Neural cell (in vitro differentiated cells): ENCODE results near the gene GNAQ. TPM values are rescaled to one million over a fixed set of nuclear protein-coding genes. Genes with fewer than 3 reads are reported as not detected.

Experiments
- H2AFZ ChIP-seq: fragments of 200-600, 300-800 bp; sonication (generic), shearing (Covaris generic); 2 replicates; pipeline ENCODE4 v1.6.0; 2014; ENCODE audit warnings: low read depth, mild to moderate bottlenecking, antibody characterized with exemption, low read length, moderate library complexity
- H3F3A ChIP-seq: fragments of 200-600 bp; shearing (Covaris generic); 2 replicates; pipeline ENCODE4 v1.6.1; 2016; ENCODE audit warnings: mild to moderate bottlenecking, moderate library complexity, mixed read lengths, antibody characterized with exemption, low read length; ENCODE audit not compliant: insufficient read depth, poor library complexity, severe bottlenecking
- H3K27ac ChIP-seq: fragments of 200-600, 300-800 bp; sonication (generic), shearing (Covaris generic); 2 replicates; pipeline ENCODE4 v1.5.1; 2014; ENCODE audit warnings: mild to moderate bottlenecking, low read length, moderate library complexity
- H3K27me3 ChIP-seq: fragments of 300-800, 200-600 bp; sonication (generic), shearing (Covaris generic); 2 replicates; pipeline ENCODE4 v1.6.0; 2014; ENCODE audit warnings: mild to moderate bottlenecking, low read depth, low read length, moderate library complexity; ENCODE audit not compliant: insufficient read depth
- H3K36me3 ChIP-seq: fragments of 300-800, 200-600 bp; sonication (generic), shearing (Covaris generic); 2 replicates; pipeline ENCODE4 v1.5.1; 2014; ENCODE audit warnings: mild to moderate bottlenecking, antibody characterized with exemption, low read length, moderate library complexity; ENCODE audit not compliant: insufficient read depth
- H3K4me2 ChIP-seq: fragments of 300-800, 200-600 bp; sonication (generic), shearing (Covaris generic); 2 replicates; pipeline ENCODE4 v1.6.0; 2014; ENCODE audit warnings: mild to moderate bottlenecking, low read length
- H3K4me3 ChIP-seq: fragments of 300-800, 200-600 bp; sonication (generic), shearing (Covaris generic); 2 replicates; pipeline ENCODE4 v1.5.1; 2014; ENCODE audit warnings: mild to moderate bottlenecking, low read length, moderate library complexity
- H3K79me2 ChIP-seq: fragments of 200-600 bp; shearing (Covaris generic); replicated peaks from 2 replicates; pipeline ENCODE4 v1.6.0; 2014; ENCODE audit warnings: mild to moderate bottlenecking, low read length, moderate library complexity; ENCODE audit not compliant: insufficient read depth
- H3K9ac ChIP-seq: fragments of 300-800, 200-600 bp; sonication (generic), shearing (Covaris generic); 2 replicates; pipeline ENCODE4 v1.6.1; 2016; ENCODE audit warnings: mild to moderate bottlenecking, low read length, mixed read lengths
- H3K9me2 ChIP-seq: fragments of 200-600 bp; shearing (Covaris generic); 2 replicates; pipeline ENCODE4 v1.6.1; 2016; ENCODE audit warnings: mild to moderate bottlenecking, low read length, mixed read lengths; ENCODE audit not compliant: insufficient read depth
- H3K9me3 ChIP-seq: fragments of 200-600, 300-800 bp; sonication (generic), shearing (Covaris generic); 2 replicates; pipeline ENCODE4 v1.6.1; 2016; ENCODE audit warnings: mild to moderate bottlenecking, mixed run types, low read length, moderate library complexity, mixed read lengths
- H4K20me1 ChIP-seq: fragments of 200-600 bp; shearing (Covaris generic); 2 replicates; pipeline ENCODE4 v1.6.1; 2016; ENCODE audit warnings: mild to moderate bottlenecking, mixed run types; ENCODE audit not compliant: insufficient read depth
- CTCF ChIP-seq: fragments of 450-650 bp; IDR thresholded peaks from 2 replicates; pipeline ENCODE4 v1.5.1; 2014; ENCODE audit warnings: antibody characterized with exemption, mild to moderate bottlenecking, moderate library complexity; ENCODE audit not compliant: poor library complexity, severe bottlenecking
- EP300 ChIP-seq: fragments of 450-650 bp; conservative IDR thresholded peaks from 2 replicates; pipeline ENCODE4 v1.6.1; 2014; ENCODE audit warnings: antibody characterized with exemption, mild to moderate bottlenecking, moderate library complexity; ENCODE audit not compliant: poor library complexity, severe bottlenecking
- EZH2 ChIP-seq: fragments of 200-600, 300-800 bp; shearing (Covaris generic), sonication (generic); IDR thresholded peaks from 2 replicates; pipeline ENCODE4 v1.6.1; 2014; ENCODE audit warnings: antibody characterized with exemption, low read length, borderline replicate concordance, mild to moderate bottlenecking; ENCODE audit not compliant: insufficient read depth, poor library complexity, severe bottlenecking
- MXI1 ChIP-seq: fragments of 450-650 bp; conservative IDR thresholded peaks from 2 replicates; pipeline ENCODE4 v1.6.1; 2014; ENCODE audit warnings: antibody characterized with exemption, mild to moderate bottlenecking; ENCODE audit not compliant: poor library complexity, severe bottlenecking
- POLR2AphosphoS5 ChIP-seq: IDR thresholded peaks from 2 replicates; pipeline ENCODE4 v1.6.1; 2012
- RAD21 ChIP-seq: fragments of 450-650 bp; conservative IDR thresholded peaks from 2 replicates; pipeline ENCODE4 v1.6.1; 2014; ENCODE audit warnings: antibody characterized with exemption, mild to moderate bottlenecking, moderate library complexity
- REST ChIP-seq: IDR thresholded peaks from 2 replicates; pipeline ENCODE4 v1.6.1; 2012; ENCODE audit warnings: borderline replicate concordance
- SMC3 ChIP-seq: fragments of 450-650 bp; conservative IDR thresholded peaks from 2 replicates; pipeline ENCODE4 v1.6.1; 2014; ENCODE audit warnings: antibody characterized with exemption, mild to moderate bottlenecking, moderate library complexity; ENCODE audit not compliant: poor library complexity
- TAF1 ChIP-seq: IDR thresholded peaks from 2 replicates; pipeline ENCODE4 v1.6.1; 2012; ENCODE audit warnings: low read depth
- polyA plus RNA-seq: library from polyadenylated mRNA; depleted of rRNA; stranded (reverse); fragments of >200 nt; gene quantifications from 2 replicates; pipeline ENCODE4 v1.2.3, GENCODE V29; 2014

GNAQ gene
- polyA plus RNA-seq, 1 donor from 2014 or later, result 86.7 TPM

- Histone ChIP-seq H3K9me2 (no peaks in the 10 kb centered on the region), H3K27ac (no peak overlapping the region), H3F3A (peaks cover under 1% of the 10 kb centered on the region), H3K36me3 (no peaks in the 10 kb centered on the region), H3K9ac (no peak overlapping the region), H4K20me1 (no peaks in the 10 kb centered on the region), H3K4me2 (no peak overlapping the region), H3K4me3 (no peak overlapping the region), H3K79me2 (no peaks in the 10 kb centered on the region), H3K27me3 (no peaks in the 10 kb centered on the region), H3K9me3 (no peaks in the 10 kb centered on the region), H2AFZ (no peak overlapping the region)
- TF ChIP-seq EZH2 (no peak), POLR2AphosphoS5 (no peak), TAF1 (no peak), RAD21 (no peak), EP300 (no peak), SMC3 (no peak), CTCF (no peak), MXI1 (no peak), REST (no peak)
These were observed 138.6 kb downstream of the GNAQ start for GRCh38 chr9:77892955-77893514.

- H3K9ac ChIP-seq, result no peak overlapping the region
- no peaks in the 10 kb centered on the region for H4K20me1 ChIP-seq
- H2AFZ ChIP-seq, result no peak overlapping the region
- H3K27me3 ChIP-seq, result no peaks in the 10 kb centered on the region
- TF ChIP-seq POLR2AphosphoS5, result no peak
- no peak for TF ChIP-seq MXI1
- TF ChIP-seq CTCF, result no peak
- no peak for TF ChIP-seq EZH2
- no peak for TF ChIP-seq REST
- no peak for TF ChIP-seq EP300
- no peak for TF ChIP-seq RAD21
- TF ChIP-seq TAF1, result no peak
- TF ChIP-seq SMC3, result no peak
- H3F3A ChIP-seq, result peaks cover 3% of the 10 kb centered on the region
- H3K4me2 ChIP-seq, result no peak overlapping the region
- no peaks in the 10 kb centered on the region for H3K9me2 ChIP-seq
- H3K27ac ChIP-seq, result no peak overlapping the region
- no peaks in the 10 kb centered on the region for H3K9me3 ChIP-seq
- no peaks in the 10 kb centered on the region for H3K36me3 ChIP-seq
- no peaks in the 10 kb centered on the region for H3K79me2 ChIP-seq
- H3K4me3 ChIP-seq, result no peak overlapping the region
These were observed 139.4 kb downstream of the GNAQ start for GRCh38 chr9:77892171-77892570.
